Measurements from ENCODE around the gene FOXL2NB.
"Not testable (repeated sequence)": the region's sequence is repeated elsewhere in the genome, so short reads cannot be mapped to it uniquely, and the experiment has no call there.

Gene FOXL2NB

DNA sequence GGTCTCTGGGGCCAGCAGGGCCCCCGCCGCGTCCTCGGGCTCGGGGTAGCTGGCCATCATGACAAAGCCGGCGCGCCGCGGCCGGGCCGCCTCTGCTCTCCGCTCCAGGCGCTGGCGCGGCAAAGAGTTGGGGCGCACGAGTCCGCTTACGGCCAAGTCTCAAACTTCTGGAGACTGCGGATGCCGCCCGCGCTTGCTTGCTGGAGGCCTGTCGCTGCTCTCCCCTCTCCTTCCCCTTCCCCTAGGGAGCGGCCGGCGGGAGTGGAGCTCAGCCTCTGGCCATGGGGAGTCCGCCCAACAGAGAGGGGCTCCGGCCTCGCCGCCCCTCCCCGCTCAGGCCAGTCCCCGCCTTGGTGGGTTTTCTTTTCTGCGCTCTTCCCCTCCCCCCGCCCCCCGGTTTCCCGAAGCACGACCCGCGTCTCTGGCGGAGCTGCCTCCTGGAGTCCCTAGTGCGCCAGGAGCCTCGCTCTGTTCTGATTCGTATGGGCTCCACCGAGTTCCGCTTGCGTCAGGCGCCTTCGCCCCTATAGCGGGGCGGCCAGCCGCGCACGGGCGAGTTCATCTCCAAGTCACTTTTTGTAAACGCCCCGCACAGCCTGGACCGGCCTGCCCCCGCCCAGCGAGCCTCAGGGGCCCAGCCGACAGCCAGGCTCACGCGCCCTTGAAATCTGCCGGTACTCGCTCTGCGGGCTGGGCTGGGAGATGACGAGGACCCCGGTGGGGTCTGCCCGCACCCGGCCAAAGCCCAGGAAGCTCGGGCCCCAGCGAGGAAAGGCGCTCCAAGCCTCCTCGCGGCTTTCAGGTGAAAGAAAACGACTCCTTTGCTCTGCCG, at the start of gene FOXL2NB, which contains the start of gene FOXL2:
TSS of gene FOXL2NB (plus strand) at position 555 of the 832 bp plus-strand sequence. CDS start at position 703, 148 bp downstream.
TSS of gene FOXL2 (minus strand) at position 475 of the 832 bp plus-strand sequence. CDS start at position 60, 415 bp downstream.
- DNase-seq (ENCODE audit: low read depth in 4 of 4, low spot score in 1 of 4) = no peak

DNA sequence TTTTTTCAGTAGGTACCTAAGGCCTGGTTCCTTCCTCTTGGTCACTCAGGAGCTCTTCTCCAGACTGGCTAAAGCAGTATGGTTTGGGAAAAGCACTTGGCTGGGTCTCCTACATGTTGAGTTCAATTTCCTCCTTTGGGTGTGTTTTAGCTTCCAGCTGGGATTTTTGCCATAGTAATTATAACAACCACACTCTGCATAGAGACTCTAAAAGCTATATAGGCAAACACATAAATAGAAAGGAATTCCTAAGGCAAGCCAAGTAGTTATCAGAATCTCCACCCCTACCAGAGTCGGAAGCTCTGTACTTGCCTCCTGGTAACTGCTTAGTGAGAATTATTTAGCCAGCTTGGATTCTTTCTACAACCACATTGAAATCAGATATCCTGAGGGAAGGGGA, 48.7 kb upstream of the FOXL2NB start:
- DNase-seq (ENCODE audit: low read depth in 4 of 4, low spot score in 1 of 4) = no peak

DNA sequence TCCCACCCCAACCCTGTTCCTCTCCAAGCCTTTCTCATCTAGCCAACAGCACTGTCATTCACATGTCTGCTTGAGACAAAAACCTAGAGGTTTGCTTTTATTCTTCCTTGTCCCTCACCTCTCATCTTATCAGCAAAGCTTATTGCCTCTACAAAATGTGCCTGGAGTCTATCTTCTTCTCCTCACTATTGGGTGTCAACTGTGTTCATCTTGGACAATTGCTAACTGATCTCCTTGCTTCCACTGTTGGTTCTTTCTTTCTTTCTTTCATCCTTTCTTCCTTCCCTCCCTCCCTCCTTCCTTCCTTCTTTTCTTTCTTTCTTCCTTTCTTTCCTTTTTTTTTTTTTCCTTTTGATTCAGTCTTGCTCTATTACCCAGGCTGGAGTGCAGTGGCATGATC, 48.3 kb upstream of the FOXL2NB start:
- DNase-seq (ENCODE audit: low read depth in 4 of 4, low spot score in 1 of 4) = no peak

DNA sequence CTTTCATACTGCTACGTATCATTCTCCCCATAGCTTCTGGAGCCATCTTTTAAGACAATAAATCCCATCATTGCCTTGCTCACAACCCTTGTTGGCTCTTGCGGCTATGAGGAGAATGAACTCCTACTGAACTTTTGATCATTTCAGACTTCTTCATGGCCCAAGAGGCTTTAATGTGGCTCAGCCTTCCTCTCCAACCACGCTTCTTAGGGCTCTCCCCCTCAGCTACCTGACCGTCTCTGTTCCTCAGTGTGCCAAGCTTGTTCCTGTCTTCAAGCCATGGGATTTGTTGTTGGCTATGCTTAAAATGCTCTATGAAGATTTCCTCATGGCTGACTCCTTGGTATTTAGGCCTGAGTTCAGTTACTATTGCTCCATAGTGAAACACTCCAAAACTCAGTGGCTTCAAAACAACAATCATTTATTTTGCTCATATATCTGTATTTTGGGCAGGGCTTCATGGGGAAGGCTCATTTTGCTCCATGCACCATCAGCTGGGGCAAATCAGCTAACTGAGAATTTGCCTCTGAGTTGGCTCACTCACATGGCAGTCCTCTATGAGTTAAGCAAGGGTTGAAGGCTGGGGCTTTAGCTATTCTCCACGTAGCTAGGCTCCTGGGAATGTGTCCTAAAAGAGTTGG, 47.5 kb upstream of the FOXL2NB start:
- no peak for DNase-seq (ENCODE audit: low read depth in 4 of 4, low spot score in 1 of 4)

DNA sequence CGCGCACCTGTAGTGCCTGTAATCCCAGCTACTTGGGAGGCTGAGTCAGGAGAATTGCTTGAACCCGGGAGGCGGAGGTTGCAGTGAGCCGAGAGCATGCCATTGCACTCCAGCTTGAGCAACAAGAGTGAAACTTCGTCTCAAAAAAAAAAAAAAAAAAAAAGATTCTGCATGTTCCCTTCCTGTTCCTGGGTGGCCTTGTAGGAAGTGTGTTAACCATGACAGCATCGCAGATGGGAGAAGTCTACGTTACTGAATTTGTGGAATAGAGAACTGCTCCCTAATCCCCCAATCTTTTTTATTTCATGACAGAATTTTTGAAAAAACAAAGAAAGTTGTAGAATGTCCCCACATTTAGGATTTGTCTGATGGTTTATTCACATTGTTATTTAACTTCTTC, 45.5 kb upstream of the FOXL2NB start:
- DNase-seq (ENCODE audit: low read depth in 4 of 4, low spot score in 1 of 4) = no peak

DNA sequence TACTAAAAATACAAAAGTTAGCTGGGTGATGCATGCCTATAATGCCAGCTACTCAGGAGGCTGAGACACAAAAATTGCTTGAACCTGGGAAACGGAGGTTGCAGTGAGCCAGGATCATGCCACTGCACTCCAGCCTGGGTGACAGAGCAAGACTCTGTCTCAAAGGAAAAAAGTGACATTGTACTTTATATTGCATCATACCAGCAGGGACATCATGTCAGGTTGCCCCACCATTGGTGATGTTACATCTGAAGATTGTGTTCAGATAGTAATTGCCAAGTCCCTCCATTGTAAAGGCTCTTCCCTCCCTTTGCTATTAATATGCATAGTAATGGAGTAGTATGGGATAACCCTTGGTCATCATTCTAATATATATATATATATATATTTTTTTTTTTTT, 44.8 kb upstream of the FOXL2NB start:
- no peak for DNase-seq (ENCODE audit: low read depth in 4 of 4, low spot score in 1 of 4)

DNA sequence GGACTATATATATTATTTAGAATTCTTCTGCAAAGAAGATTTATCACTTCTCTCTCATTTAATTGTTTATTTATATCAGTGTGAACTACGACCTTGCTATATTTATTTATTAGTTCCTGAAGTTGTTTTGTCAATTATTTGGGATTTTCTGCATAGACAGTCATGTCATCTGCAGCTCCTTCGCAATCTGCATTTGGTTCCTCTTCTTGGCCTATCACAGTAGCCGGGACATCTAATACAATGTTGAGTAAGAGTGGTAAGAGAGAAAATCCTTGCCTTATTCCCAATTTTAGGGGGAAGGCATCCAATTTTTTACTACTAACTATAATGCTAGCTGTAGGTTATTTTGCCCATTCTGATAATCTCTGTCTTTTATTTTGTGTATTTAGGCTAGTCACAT, 39.5 kb upstream of the FOXL2NB start:
- no peak for DNase-seq (ENCODE audit: low read depth in 4 of 4, low spot score in 1 of 4)

DNA sequence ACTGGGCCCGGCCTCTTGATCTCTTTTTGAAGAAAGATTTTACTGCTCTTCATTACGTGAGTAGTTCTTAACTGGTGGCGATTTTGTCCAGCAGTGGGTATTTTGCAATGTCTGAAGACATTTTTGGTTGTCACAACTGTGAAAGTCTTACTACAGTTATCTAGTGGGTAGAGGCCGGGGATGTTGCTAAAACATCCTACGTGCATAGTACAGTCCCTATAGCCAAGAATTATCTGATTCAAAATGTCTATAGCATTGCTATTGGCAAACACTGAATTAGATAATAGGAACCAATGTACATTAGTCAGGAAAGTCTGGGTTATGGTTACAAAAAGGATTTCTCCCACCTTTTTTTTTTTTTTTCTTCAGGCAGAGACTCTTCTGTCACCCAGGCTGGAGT, 38.2 kb upstream of the FOXL2NB start:
- no peak for DNase-seq (ENCODE audit: low read depth in 4 of 4, low spot score in 1 of 4)

DNA sequence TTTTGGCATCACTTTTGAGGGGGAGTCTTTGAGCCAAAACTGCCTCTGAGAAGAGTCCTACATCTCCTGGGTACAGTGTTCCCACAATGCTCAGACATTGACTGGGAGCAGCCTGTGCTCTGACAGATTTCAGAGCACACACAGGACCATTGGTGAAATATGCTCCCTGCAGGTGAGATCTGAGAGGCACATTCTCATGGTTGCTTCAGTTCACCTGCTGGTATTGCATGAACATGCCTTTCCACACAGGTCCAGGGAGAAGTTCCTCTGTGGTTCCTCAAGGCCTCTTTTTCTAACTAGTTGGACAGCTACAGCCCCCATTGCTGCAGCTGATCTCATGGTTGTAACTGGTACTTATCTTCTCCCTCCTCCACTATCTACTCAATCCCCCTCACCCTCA, 37.1 kb upstream of the FOXL2NB start:
- no peak for DNase-seq (ENCODE audit: low read depth in 4 of 4, low spot score in 1 of 4)

DNA sequence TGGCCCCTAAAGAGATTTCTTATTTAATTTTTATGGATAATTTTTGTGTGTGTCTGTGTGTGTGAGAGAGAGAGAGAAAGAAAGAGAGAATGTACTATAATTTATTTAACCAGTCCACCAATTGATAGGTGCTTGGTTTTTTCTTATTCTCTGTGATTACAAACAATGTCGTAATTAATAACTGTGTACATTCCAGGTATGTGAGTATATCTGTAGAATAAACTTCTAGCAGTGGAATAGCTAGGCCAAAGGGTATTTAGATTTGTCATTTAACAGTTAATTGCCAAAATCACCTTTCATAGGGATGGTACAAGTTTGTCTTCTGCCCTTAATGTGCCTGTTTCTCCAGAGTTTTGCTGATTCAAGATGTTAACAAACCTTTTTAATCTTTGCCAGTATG, 35.4 kb upstream of the FOXL2NB start:
- no peak for DNase-seq (ENCODE audit: low read depth in 4 of 4, low spot score in 1 of 4)

DNA sequence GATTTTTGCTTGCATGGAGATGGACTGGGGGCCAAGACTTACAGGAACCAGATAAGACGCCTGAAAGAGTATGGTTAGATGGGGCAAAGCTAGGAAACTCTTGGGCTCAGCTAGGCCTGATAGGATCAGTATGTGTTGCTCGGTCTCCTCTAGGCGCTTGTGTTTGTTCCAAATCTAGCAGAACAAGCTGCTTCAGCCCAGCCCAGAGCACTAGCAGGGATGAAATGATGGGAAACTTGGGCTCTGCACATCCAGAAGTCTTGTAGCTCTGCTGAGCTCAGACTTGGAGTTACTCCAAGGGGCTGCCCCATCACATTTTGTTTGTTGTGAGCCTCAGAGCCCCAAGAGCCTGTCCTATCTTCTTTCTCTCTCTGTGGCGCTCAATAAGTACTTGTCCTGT, 34.8 kb upstream of the FOXL2NB start:
- DNase-seq (ENCODE audit: low read depth in 4 of 4, low spot score in 1 of 4) = no peak

DNA sequence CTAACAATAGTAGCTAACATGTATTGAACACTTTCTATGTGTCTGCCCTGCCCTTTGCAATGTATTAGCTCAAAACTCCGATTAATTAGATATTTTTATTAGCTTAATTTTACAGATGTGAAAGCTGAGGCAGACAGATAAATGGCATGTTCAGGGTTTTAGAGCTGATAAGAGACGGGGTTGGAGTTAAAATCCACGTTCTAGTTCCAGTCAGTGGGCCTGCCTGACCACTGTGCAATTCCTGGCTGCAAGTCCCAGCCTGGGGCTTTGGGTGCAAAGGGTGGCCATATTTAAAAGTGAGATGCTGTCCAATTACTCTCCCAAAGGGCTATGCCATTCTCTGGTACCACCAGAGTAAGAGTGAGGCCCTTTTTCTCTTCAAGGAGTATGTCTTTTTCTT, 33.3 kb upstream of the FOXL2NB start:
- DNase-seq (ENCODE audit: low read depth in 4 of 4, low spot score in 1 of 4) = no peak

DNA sequence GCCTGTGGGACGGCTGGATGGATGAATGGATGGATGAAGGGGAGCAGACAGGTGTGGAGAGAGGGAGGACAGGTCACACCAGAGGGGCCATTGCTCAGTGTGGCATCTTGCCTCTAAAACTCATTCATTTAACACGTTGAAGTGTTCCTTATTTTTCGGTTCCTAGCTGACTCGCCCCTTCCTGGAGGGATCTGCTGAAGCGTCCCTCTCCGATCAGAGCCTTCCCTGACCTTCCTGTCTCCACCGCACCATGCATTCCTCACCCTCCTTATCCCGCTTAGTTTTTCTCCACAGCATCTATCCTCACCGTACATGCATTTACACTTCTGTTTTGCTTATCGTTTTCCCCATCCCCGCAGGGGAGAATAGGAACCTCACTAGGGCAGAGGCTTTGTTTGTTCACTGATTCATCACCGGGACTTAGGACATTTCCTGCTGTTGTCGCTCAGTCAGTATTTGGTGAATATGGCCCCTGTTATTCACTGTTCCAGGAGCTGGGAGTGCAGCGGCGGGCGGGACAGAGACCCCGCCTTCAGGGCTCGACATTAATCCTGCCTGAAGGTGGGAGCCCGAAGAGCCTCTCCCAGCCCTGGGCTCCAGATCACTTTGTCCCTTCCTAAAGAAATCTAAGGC, 32.0 kb upstream of the FOXL2NB start:
- DNase-seq (ENCODE audit: low read depth in 4 of 4, low spot score in 1 of 4) = no peak

DNA sequence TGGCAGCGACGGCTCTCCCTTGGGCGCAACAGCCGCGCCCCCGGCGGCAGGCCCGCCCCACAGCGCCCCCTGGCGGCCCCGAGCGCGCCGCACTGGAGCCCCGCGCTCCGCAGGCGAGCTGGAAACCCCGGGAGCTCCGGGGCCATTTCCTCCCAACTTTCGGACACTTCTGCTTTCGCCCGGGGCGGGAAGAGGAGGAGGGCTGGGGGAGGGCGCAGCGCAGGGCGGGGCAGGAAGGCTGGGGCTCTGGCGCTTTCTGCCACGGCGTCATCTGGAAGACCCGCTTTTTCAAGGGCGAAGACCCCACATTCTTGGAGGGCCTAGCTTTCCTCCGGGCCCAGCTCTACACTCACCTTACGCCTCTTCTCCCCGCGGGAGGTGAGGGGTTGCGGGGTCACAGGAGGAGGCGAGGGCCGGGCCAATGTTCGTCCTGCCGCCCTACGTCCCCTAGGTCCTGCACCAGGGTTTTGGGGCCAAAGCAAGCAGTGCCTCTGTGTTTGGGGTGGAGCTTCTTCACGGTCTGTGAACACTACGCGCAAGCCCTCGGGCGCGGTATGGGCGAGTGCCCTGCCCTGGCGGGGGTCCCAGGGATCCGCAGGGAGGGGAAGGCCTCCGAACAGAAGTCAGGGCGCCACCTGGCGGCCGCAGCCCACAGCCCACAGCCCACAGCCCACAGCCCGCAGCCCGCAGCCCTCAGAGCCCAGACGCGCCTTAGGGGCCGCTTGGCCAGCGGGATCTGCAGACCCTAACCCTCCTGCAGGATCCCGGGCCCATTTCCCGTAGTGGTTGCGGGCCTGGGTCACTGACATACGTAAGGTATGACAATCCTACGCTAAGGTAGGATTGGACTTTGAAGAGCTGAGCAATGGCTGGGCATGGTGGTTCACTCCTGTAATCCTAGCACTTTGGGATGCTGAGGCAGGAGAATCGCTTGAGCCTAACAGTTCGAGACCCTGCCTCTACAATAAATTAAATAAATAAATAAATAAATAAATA, 31.2 kb upstream of the FOXL2NB start:
- DNase-seq (ENCODE audit: low read depth in 4 of 4, low spot score in 1 of 4) = peak; percentile 61 to 74 (median 71)

DNA sequence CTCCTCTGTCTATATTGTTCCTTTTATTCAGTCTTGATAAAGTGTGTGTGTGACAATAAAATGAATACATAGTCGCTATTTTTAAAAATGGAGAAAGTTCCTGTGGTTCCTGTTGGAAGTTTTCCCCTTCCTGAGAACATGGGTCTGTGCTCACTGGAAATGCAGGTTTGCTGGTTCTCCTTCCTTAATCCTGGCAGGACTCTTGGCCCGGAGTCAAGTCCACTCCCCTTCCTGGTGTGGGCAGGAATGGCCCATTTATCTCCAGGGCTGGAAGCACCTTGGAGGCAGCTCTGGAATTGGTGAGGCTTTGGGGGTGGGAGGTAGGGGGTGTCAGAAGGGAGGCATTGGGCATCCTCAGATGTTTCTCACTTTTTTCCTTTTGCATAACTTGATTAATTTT, 30.2 kb upstream of the FOXL2NB start:
- no peak for DNase-seq (ENCODE audit: low read depth in 4 of 4, low spot score in 1 of 4)

DNA sequence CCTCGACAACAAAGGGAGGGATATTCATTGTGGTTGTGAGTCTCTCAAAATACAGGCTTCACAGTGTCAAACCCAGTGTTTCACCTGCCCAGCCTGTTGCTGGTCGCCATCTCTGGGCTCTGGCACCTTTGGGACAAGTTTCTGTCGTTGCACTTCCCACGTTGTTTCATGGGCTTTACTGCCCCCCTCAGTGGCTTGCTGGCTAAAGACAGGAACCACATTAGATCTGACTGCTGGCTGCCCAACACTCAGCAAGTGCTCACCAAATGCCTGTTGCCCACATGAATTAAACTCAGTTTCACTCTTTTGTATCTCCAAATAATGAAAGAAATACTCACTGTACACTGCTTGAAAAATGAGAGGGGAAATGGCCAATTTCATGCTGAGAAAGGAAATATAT, 27.7 kb upstream of the FOXL2NB start:
- no peak for DNase-seq (ENCODE audit: low read depth in 4 of 4, low spot score in 1 of 4)

DNA sequence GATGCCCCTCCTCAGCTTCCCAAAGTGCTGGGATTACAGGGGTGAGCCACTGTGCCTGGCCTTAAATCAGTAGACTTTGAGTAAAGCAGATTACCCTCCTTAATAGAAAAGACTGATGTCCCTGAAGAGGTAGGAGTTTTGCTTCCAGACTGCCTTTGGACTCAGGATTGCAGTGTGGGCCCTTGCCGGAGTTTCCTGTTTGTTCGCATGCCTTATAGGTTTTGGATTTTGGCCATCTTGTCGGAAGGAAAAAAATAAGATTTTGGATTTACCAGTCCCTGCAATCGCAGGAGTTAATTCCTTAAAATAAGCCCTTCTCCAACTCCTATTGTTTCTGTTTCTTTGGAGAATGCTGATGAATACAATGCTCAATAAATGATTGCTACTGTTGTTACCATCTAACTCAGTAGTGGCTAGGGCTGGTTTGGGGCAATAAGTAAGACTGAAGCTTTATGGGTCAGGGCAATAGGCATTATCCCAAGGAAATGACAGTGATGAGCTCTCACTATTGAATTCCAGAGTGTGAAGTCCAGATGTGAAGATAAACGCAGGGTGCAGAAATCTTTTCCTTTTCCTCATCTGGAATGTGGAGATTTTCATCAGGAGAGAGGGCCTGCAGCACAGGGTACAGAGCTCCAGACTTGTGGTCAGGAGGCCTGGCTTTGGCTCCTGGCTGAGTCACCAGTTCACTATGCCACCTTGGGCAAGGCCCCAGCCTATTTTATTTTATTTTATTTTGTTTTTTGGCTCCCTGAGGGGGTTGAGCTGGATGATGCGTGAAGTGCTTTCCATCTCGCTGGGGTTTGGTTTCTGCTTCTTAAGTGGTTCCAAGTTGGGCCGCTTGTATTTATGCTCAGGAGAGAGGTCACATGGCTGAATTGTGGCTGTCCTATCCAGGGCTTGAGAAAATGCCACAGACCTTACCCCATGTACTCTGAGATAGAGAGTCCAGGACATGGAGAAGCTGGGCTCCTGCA, 25.4 kb upstream of the FOXL2NB start:
- DNase-seq (ENCODE audit: low read depth in 4 of 4, low spot score in 1 of 4) = no peak

DNA sequence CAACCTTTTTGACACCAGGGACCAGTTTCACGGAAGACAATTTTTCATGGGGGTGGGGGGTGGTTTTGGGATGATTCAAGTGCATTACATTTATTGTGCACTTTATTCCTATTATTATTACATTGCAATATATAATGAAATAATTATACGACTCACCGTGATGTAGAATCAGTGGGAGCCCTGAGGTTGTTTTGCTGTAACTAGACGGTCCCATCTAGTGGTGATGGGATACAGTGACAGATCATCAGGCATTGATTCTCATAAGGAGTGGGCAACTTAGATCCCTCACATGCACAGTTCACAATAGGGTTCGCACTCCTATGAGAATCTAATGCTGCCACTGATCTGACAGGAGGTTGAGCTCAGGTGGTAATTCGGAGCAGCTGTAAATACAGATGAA, 24.6 kb upstream of the FOXL2NB start:
- not testable (repeated sequence) for DNase-seq (ENCODE audit: low read depth in 4 of 4, low spot score in 1 of 4)

DNA sequence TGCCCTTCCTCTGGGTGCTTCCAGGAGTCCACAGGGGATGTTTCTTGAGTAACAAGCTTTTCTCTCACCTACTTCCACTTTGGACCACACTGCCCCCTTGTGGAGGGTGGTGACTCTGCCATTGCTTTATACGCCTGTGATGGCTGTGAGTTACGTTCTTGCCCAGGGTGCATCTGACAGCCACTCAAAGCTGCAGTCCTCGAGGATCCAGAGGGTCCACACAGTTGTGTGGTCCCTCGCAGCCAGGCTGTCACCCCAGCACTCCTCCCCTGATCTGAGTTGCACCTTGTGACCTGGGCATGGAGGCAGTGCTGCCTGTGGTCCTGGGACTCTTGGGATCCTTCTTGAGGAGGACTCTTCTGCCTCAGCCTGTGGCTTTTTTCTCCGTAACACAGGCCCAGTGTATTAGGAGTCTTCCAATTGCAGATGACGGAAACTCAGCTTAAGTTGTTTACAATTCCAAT, 23.5 kb upstream of the FOXL2NB start:
- peak; percentile 74 to 81 (median 76) for DNase-seq (ENCODE audit: low read depth in 4 of 4, low spot score in 1 of 4)

Data from stimulated activated CD4-positive, alpha-beta T cell treated with anti-CD3 and anti-CD28 coated beads, Interleukin-1b, Interleukin-23, amount 100 ng/mL, for 24 hours (primary cell).